HepG2 (cell line): ENCODE measurements around the gene TCL1A. TPM values are rescaled to one million over a fixed set of nuclear protein-coding genes. Genes with fewer than 3 reads are reported as not detected.

ENCODE experiments used
- ATAC-seq: fragments of 200-7000 bp; cut with Tn5 transposase; 3 replicates; pipeline ENCODE4 v1.9.1; 2020; ENCODE audit warnings: mild to moderate bottlenecking, moderate library complexity
- BruUV-seq: library from RNA; stranded (reverse); fragments of 400-500 nt; replicated peaks from 2 replicates; lab custom pipeline; 2021; lab: Mats Ljungman, UMichigan
- CTCF ChIA-PET: fragments of 300-600 bp; formaldehyde crosslinking; extraction: SDS; loops from one replicate; lab custom pipeline; 2021; ENCODE audit warnings: low total read pairs, inconsistent platforms, low intra/inter-chr PET ratio; lab: Yijun Ruan, JAX
- POLR2A ChIA-PET: fragments of 350-600 bp; sonication (Branson Sonifier 250); formaldehyde crosslinking; loops from one replicate; lab custom pipeline; 2020; ENCODE audit warnings: antibody characterized with exemption, inconsistent platforms; lab: Yijun Ruan, JAX
- DNase-seq: peaks from one replicate; pipeline ENCODE4 v3.0.0-alpha.2; 2015; ENCODE audit warnings: low spot score
- FAIRE-seq: peaks from 3 replicates; lab custom pipeline; 2011; peaks lifted over from hg19 to GRCh38; lab: Jason Lieb, UNC
- H2AFZ ChIP-seq: one replicate; pipeline ENCODE4 v1.6.1; 2011; ENCODE audit warnings: low read length, inconsistent platforms
- H3K27ac ChIP-seq: fragments of 300-600 bp; 3 replicates; pipeline ENCODE4 v1.8.0; 2011; ENCODE audit warnings: mixed run types, mild to moderate bottlenecking, mixed read lengths, low read length, inconsistent platforms; ENCODE audit not compliant: insufficient read depth; ENCODE audit errors: extremely low read length
- H3K27me3 ChIP-seq, 2 experiments: fragments of 200-600 bp in 1 of 2; 2 replicates in 1 of 2; 3 replicates in 1 of 2; pipeline versions ENCODE4 v1.6.0 to v1.8.0; 2011; ENCODE audit warnings: low read length in 2 of 2, mild to moderate bottlenecking in 2 of 2, moderate library complexity in 2 of 2, inconsistent platforms in 1 of 2; ENCODE audit not compliant: insufficient read depth in 2 of 2, control insufficient read depth in 1 of 2
- H3K36me3 ChIP-seq, 2 experiments: fragments of 200-600 bp in 1 of 2; replicated peaks in 1 of 2; 2 replicates in 1 of 2; 3 replicates in 1 of 2; pipeline versions ENCODE4 v1.5.1 to v1.8.0; 2011; ENCODE audit warnings: low read length in 2 of 2, inconsistent platforms in 1 of 2; ENCODE audit not compliant: insufficient read depth in 2 of 2, control insufficient read depth in 1 of 2
- H3K4me1 ChIP-seq: 2 replicates; pipeline ENCODE4 v1.5.1; 2012; ENCODE audit warnings: low read length, inconsistent platforms; ENCODE audit not compliant: insufficient read depth
- H3K4me2 ChIP-seq: 2 replicates; pipeline ENCODE4 v1.6.0; 2011; ENCODE audit warnings: low read depth, low read length, inconsistent platforms
- H3K4me3 ChIP-seq, 3 experiments: fragments of 200-600 bp in 1 of 3; sonication (generic), shearing (Covaris generic) in 1 of 3; replicated peaks in 1 of 3; 2 replicates each; pipeline ENCODE4 v1.5.1; 2011 to 2016; ENCODE audit warnings: low read length in 3 of 3, inconsistent platforms in 2 of 3, low read depth in 2 of 3, mild to moderate bottlenecking in 2 of 3, control low read depth in 1 of 3, mixed read lengths in 1 of 3; ENCODE audit not compliant: insufficient read depth in 1 of 3
- H3K79me2 ChIP-seq: one replicate; pipeline ENCODE4 v1.6.1; 2011; ENCODE audit warnings: low read length, inconsistent platforms; ENCODE audit not compliant: insufficient read depth
- H3K9ac ChIP-seq: 2 replicates; pipeline ENCODE4 v1.6.0; 2011; ENCODE audit warnings: mild to moderate bottlenecking, low read depth, low read length, inconsistent platforms; ENCODE audit not compliant: insufficient read depth
- H3K9me3 ChIP-seq: 2 replicates; pipeline ENCODE4 v1.5.1; 2012; ENCODE audit warnings: mild to moderate bottlenecking, low read length
- H4K20me1 ChIP-seq: 2 replicates; pipeline ENCODE4 v1.6.0; 2011; ENCODE audit warnings: inconsistent platforms, mild to moderate bottlenecking, low read length, moderate library complexity; ENCODE audit not compliant: insufficient read depth
- BRCA1 ChIP-seq: sonication (generic); formaldehyde crosslinking; IDR thresholded peaks from 2 replicates; pipeline ENCODE4 v1.4.0; 2020; ENCODE audit warnings: missing genetic modification reagents
- LRRFIP1 ChIP-seq: sonication (generic); formaldehyde crosslinking; conservative IDR thresholded peaks from 2 replicates; pipeline ENCODE4 v1.4.0; 2020; ENCODE audit warnings: missing genetic modification reagents
- TIGD3 ChIP-seq: sonication (generic); formaldehyde crosslinking; IDR thresholded peaks from 2 replicates; pipeline ENCODE4 v1.5.1; 2020; ENCODE audit warnings: mild to moderate bottlenecking, missing genetic modification reagents, borderline replicate concordance
- TOPORS ChIP-seq: sonication (generic); formaldehyde crosslinking; IDR thresholded peaks from 2 replicates; pipeline ENCODE4 v1.8.0; 2023; ENCODE audit warnings: mild to moderate bottlenecking, missing genetic modification reagents
- ZFY ChIP-seq: sonication (generic); formaldehyde crosslinking; IDR thresholded peaks from 2 replicates; pipeline ENCODE4 v1.4.0; 2020; ENCODE audit warnings: missing genetic modification reagents
- ZNF766 ChIP-seq: sonication (generic); formaldehyde crosslinking; IDR thresholded peaks from 2 replicates; pipeline ENCODE4 v1.5.0; 2020; ENCODE audit warnings: missing genetic modification reagents, borderline replicate concordance
- in situ Hi-C: cut with HindIII; loops from 2 replicates; pipeline ENCODE4 v1.10.0; 2017; ENCODE audit warnings: low pct_unique_long_range_greater_than_20kb; ENCODE audit not compliant: extremely low pct_ligation_motif_present
- intact Hi-C: fragments of 100-400 bp; cut with micrococcal nuclease; formaldehyde crosslinking; loops from one replicate; pipeline ENCODE4 v1.10.0; 2022; ENCODE audit not compliant: unreplicated experiment
- polyA plus RNA-seq, 8 experiments: library from polyadenylated mRNA; depleted of rRNA in 3 of 8; stranded (reverse) in 7 of 8; unstranded in 1 of 8; fragments of >200 nt; fragmentation: Illumina TruSeq in 4 of 8; extraction: Trizol in 4 of 8; gene quantifications; 2 replicates each; pipeline versions ENCODE4 v1.2.1 to v1.2.3, GENCODE V29; 2011 to 2016; ENCODE audit warnings: low read depth in 4 of 8, missing spikeins in 1 of 8, mixed read lengths in 1 of 8; ENCODE audit not compliant: insufficient read depth in 1 of 8
- total RNA-seq, 5 experiments: library from RNA; depleted of rRNA; stranded (reverse); fragments of >200 nt; fragmentation: Illumina TruSeq; extraction: Trizol; gene quantifications; 2 replicates each; pipeline ENCODE4 v1.2.3, GENCODE V29; 2016; ENCODE audit warnings: low read depth in 1 of 5

The TCL1A gene
- total and polyA plus RNA-seq, 2 of the 13 experiments (the other 11 are each of a cell fraction or from before 2014, with no cell fraction given) = not detected

DNA sequence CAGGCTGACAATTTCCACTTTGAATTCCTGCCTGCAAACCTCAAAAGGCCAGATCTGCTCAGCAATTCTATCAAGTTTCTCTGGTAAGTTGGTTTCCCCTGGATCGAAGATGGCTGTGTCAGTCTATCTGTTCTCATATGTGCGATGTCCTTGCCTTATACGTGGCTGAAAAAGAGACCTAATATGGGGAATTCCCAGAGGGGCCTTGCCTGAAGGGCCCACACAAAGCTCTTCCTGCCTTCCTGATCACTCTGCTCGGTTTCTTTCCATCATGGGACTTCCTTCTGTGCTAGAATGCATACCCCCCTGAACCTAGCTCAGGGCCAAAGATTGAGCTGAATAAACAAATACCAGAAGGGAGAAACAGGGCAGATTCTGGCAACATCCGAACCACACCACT, 14.5 kb downstream of the TCL1A start (continued):
- TF ChIP-seq TIGD3 (CRISPR knock-in tag) (no peak), TOPORS (CRISPR knock-in tag) (no peak), ZNF766 (CRISPR knock-in tag) (no peak)

DNA sequence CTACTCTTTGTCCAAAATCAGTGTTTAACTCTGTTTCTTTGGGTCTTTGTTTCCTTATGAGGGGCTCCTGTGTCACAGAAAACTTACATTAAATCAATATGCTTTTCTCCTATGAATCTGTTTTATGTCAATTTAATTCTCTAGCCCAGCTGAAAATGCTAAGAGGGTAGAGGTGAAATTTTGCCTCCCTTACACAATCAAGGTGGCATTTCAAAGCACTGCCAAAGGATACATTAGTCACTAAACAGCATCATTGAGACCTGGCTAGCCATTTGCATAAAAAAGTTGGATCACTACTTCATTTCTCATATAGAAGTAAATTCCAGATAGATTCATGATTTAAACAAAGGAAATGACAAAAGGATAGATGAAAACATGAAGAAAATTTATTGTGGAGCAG, 15.6 kb downstream of the TCL1A start:
- peaks cover 1 to 5% of the 10 kb centered on the region in 2 experiments; a peak in 2 of 5 replicates for H3K27me3 ChIP-seq
- ATAC-seq = no peak
- TF ChIP-seq LRRFIP1 (CRISPR knock-in tag) (no peak), ZFY (CRISPR knock-in tag) (no peak), BRCA1 (CRISPR knock-in tag) (no peak)
- TF ChIP-seq, all 625 proteins: peak for 0
- DNase-seq = no peak
- no peaks in the 10 kb centered on the region for H4K20me1 ChIP-seq
- no peaks in the 10 kb centered on the region for H3K9me3 ChIP-seq
- H3K36me3 ChIP-seq = no peaks in the 10 kb centered on the region
- no peak overlapping the region for H3K27ac ChIP-seq
- no peak overlapping the region for H3K4me3 ChIP-seq
- no peaks in the 10 kb centered on the region for H3K79me2 ChIP-seq
- H3K9ac ChIP-seq = no peak overlapping the region
- H3K4me2 ChIP-seq = no peak overlapping the region
- in situ Hi-C loops (no loop called here), intact Hi-C loops (no loop called here)
- H3K4me1 ChIP-seq = no peaks in the 10 kb centered on the region
- FAIRE-seq = no peak
- H2AFZ ChIP-seq = no peak overlapping the region
- POLR2A ChIA-PET = no interaction called here
- no TSS peak for BruUV-seq
- CTCF ChIA-PET = no interaction called here
